AG04450 (cell line): ENCODE measurements around the gene DPM1. TPM values are rescaled to one million over a fixed set of nuclear protein-coding genes. Genes with fewer than 3 reads are reported as not detected.

Source experiments
- CTCF ChIA-PET: fragments of 300-600, 350-600 bp; formaldehyde crosslinking; extraction: SDS; loops from one replicate; lab custom pipeline; 2022; ENCODE audit warnings: antibody characterized with exemption, inconsistent platforms; lab: Charles Lee
- POLR2A ChIA-PET: fragments of 350-600 bp; formaldehyde crosslinking; extraction: SDS; loops from one replicate; lab custom pipeline; 2021; ENCODE audit warnings: antibody characterized with exemption, inconsistent platforms; lab: Yijun Ruan, JAX
- DNase-seq: peaks from one replicate; pipeline ENCODE4 v3.0.0-alpha.2; 2011; ENCODE audit warnings: low read depth, low spot score
- H3K27ac ChIP-seq: one replicate; pipeline ENCODE4 v1.5.1; 2012; ENCODE audit warnings: low read depth, low read length, control low read depth
- H3K27me3 ChIP-seq: one replicate; pipeline ENCODE4 v1.6.0; 2012; ENCODE audit warnings: low read length; ENCODE audit not compliant: control insufficient read depth, insufficient read depth
- H3K4me3 ChIP-seq: 2 replicates; pipeline ENCODE4 v1.5.1; 2011; ENCODE audit warnings: mild to moderate bottlenecking, low read depth, low read length, control low read depth
- H3K9me3 ChIP-seq: 2 replicates; pipeline ENCODE4 v1.5.1; 2012; ENCODE audit warnings: low read length; ENCODE audit not compliant: control insufficient read depth, insufficient read depth
- CTCF ChIP-seq: IDR thresholded peaks from 2 replicates; pipeline ENCODE4 v1.5.1; 2011; ENCODE audit warnings: low read depth, low read length, control low read depth, inconsistent platforms
- polyA minus RNA-seq: library from RNA; depleted of rRNA, polyadenylated mRNA; stranded (reverse); fragments of >200 nt; gene quantifications from 2 replicates; pipeline ENCODE4 v1.2.3, GENCODE V29; 2011; rRNA and poly(A)+ RNA removed
- polyA plus RNA-seq: library from polyadenylated mRNA; depleted of rRNA; stranded (reverse); fragments of >200 nt; gene quantifications from 2 replicates; pipeline ENCODE4 v1.2.3, GENCODE V29; 2011; rRNA removed

The DPM1 gene
- polyA plus RNA-seq, result 48.6 and 67.5 TPM in 2 replicates
- polyA minus RNA-seq, result 20.9 and 23.1 TPM in 2 replicates

- H3K27ac ChIP-seq, result peak within 1 kb of the TSS; percentile 79
- no peak for TF ChIP-seq CTCF
- peak within 1 kb of the TSS; percentile 77 for H3K4me3 ChIP-seq
- peaks cover 5% of the 10 kb centered on the region; the same call in 1 of the 2 replicates for H3K9me3 ChIP-seq
- peak; percentile 77 for DNase-seq
- ChIA-PET CTCF (interaction anchor here (1.0 to 3.1 kb wide), 8 partner anchors 24 to 167 kb away, joined by 3 to 27 read pairs (median 6); partner anchors contain the start of genes ADNP and BCAS4), POLR2A (interaction anchor here (0.5 to 2.1 kb wide), 11 partner anchors 10 to 370 kb away, joined by 3 to 17 read pairs (median 4); partner anchors contain the start of genes ADNP and BCAS4)
- no peaks in the 10 kb centered on the region for H3K27me3 ChIP-seq
Observed at GRCh38 chr20:50957798-50958614, at the start of gene DPM1. TSS of gene DPM1 (minus strand) at chr20:50958532. CDS start at chr20:50958523, 9 bp downstream.

- no peak overlapping the region for H3K4me3 ChIP-seq
- H3K27ac ChIP-seq, result no peak overlapping the region
- CTCF ChIA-PET, result interaction anchor here (0.6 to 2.8 kb wide), 3 partner anchors 10 to 325 kb away, joined by 3 to 11 read pairs (median 6); no protein-coding TSS in a partner anchor
- no peaks in the 10 kb centered on the region for H3K27me3 ChIP-seq
- POLR2A ChIA-PET, result no interaction called here
- no peaks in the 10 kb centered on the region for H3K9me3 ChIP-seq
- TF ChIP-seq CTCF, result no peak
- DNase-seq, result no peak
Observed at GRCh38 chr20:51005214-51005613, 46.9 kb upstream of the DPM1 start.

- ChIA-PET CTCF (interaction anchor here (2.8 kb wide), 1 partner anchor 11 kb away, joined by 11 read pairs; no protein-coding TSS in a partner anchor), POLR2A (no interaction called here)
- H3K27me3 ChIP-seq, result no peaks in the 10 kb centered on the region
- no peak for TF ChIP-seq CTCF
- no peaks in the 10 kb centered on the region for H3K9me3 ChIP-seq
- no peak for DNase-seq
- H3K27ac ChIP-seq, result no peak overlapping the region
- H3K4me3 ChIP-seq, result no peak overlapping the region
Observed at GRCh38 chr20:51004781-51005180, 46.4 kb upstream of the DPM1 start.

GRCh38 chr20:51004305-51004727 is 46.0 kb upstream of the DPM1 start:
- no peak for DNase-seq
- Histone ChIP-seq H3K27ac (no peak overlapping the region), H3K4me3 (no peak overlapping the region), H3K9me3 (no peaks in the 10 kb centered on the region), H3K27me3 (no peaks in the 10 kb centered on the region)
- CTCF ChIA-PET, result interaction anchor here (1.2 kb wide), 1 partner anchor 11 kb away, joined by 4 read pairs; no protein-coding TSS in a partner anchor
- TF ChIP-seq CTCF, result no peak
- POLR2A ChIA-PET, result no interaction called here
